Transverse colon (tissue), 4 donors: ENCODE data around the gene PLCL2. TPM values are rescaled to one million over a fixed set of nuclear protein-coding genes. Genes with fewer than 3 reads are reported as not detected.

Experiments used
- DNase-seq: peaks from one replicate; pipeline ENCODE4 v3.0.0-alpha.2; 2019
- H3K27ac ChIP-seq, 4 donors: fragments of 200-600 bp; sonication (generic); 2 replicates each; pipeline ENCODE4 v1.5.1; 2016 to 2018; ENCODE audit warnings: inconsistent platforms in 4 of 4
- H3K27me3 ChIP-seq: fragments of 200-600 bp; sonication (generic); 2 replicates; pipeline ENCODE4 v1.5.1; 2017; ENCODE audit warnings: inconsistent platforms
- H3K36me3 ChIP-seq, 4 donors: fragments of 200-600 bp; sonication (generic); 2 replicates each; pipeline ENCODE4 v1.5.1; 2017 to 2019; ENCODE audit warnings: inconsistent platforms in 4 of 4
- H3K4me1 ChIP-seq, 4 donors: fragments of 200-600 bp; sonication (generic); 2 replicates each; pipeline ENCODE4 v1.5.1; 2017 to 2020; ENCODE audit warnings: inconsistent platforms in 4 of 4
- H3K4me3 ChIP-seq, 4 donors: fragments of 200-600 bp; sonication (generic); 1 replicate in 1 of 4; 2 replicates in 3 of 4; pipeline versions ENCODE4 v1.5.1 to v1.6.1; 2017 to 2019; ENCODE audit warnings: inconsistent platforms in 4 of 4
- H3K9me3 ChIP-seq, 2 donors: fragments of 200-600 bp; sonication (generic); 2 replicates each; pipeline ENCODE4 v1.5.1; 2017 to 2019; ENCODE audit warnings: inconsistent platforms in 2 of 2
- EP300 ChIP-seq: sonication (generic); formaldehyde crosslinking; IDR thresholded peaks from one replicate; pipeline ENCODE4 v1.6.1; 2017; ENCODE audit warnings: antibody characterized with exemption, low read depth
- POLR2A ChIP-seq: fragments of 450-650 bp; IDR thresholded peaks from one replicate; pipeline ENCODE4 v1.6.1; 2016; ENCODE audit warnings: antibody characterized with exemption, mild to moderate bottlenecking, moderate library complexity
- POLR2AphosphoS5 ChIP-seq, 3 donors: sonication (generic); formaldehyde crosslinking; IDR thresholded peaks; one replicate each; pipeline ENCODE4 v1.6.1; 2016; ENCODE audit warnings: antibody characterized with exemption in 3 of 3
- WGBS, 2 donors: methylation state at CpG; one replicate each; pipeline ENCODE4 v1.1.5; 2018; ENCODE audit warnings: low coverage in 1 of 2; 5-methylcytosine and 5-hydroxymethylcytosine counted together
- in situ Hi-C, 4 donors: fragments of 200-750 bp; cut with MboI; loops; one replicate each; pipeline versions ENCODE4 v1.15.0 to v1.15.1; 2017; ENCODE audit warnings: low sequenced_read_pairs in 3 of 4, low pct_ligation_motif_present in 1 of 4, low pct_unique_long_range_greater_than_20kb in 1 of 4
- intact Hi-C: fragments of 100-400 bp; cut with DNase I; formaldehyde crosslinking; loops from one replicate; pipeline ENCODE4 v1.15.1; 2023; ENCODE audit warnings: low total_unique reads
- total RNA-seq, 4 donors: library from RNA; depleted of rRNA; stranded (reverse); fragments of >200 nt; gene quantifications; one replicate each; pipeline ENCODE4 v1.1.0, GENCODE V29; 2016
- TF ChIP-seq, protein P1 (sequence below), 5 experiments: fragments of 200-600 bp in 3 of 5; fragments of 450-650 bp in 2 of 5; sonication (generic) in 3 of 5; IDR thresholded peaks; 1 replicate in 2 of 5; 2 replicates in 3 of 5; pipeline ENCODE4 v1.5.1; 2016 to 2017; ENCODE audit warnings: antibody characterized with exemption in 5 of 5, inconsistent platforms in 3 of 5, mild to moderate bottlenecking in 2 of 5, moderate library complexity in 1 of 5

Gene PLCL2
- total RNA-seq, 4 donors from 2014 or later: 17.2 to 41.4 (median 35.9) TPM

DNA sequence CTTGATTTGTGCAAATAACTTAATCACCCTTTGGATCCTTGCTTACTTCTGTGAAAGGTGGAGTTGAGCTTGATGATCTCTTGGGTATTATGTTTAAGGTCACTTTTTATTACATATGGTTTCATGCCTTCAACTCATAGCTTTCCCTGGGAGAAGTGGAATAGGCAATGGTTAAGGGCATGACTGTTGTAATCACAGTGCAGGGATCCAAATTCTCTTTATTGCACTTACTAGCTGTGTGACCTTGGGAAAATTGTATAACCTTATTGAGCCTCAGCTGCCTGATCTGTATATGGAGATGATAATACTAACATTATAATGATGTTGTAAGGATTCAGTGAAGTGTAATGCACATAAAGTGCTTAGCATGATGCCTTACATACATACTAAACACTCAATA lies 59.1 kb downstream of the PLCL2 start:
- Histone ChIP-seq H3K27me3 (no peaks in the 10 kb centered on the region), H3K4me1 (peaks cover 0 to 23% (median 5%) of the 10 kb centered on the region in 4 donors), H3K9me3 (no peaks in the 10 kb centered on the region), H3K27ac (no peak overlapping the region), H3K4me3 (no peak overlapping the region), H3K36me3 (no peaks in the 10 kb centered on the region)
- intact Hi-C loops (no loop called here), in situ Hi-C loops (no loop called here)
- TF ChIP-seq, protein P1, sequence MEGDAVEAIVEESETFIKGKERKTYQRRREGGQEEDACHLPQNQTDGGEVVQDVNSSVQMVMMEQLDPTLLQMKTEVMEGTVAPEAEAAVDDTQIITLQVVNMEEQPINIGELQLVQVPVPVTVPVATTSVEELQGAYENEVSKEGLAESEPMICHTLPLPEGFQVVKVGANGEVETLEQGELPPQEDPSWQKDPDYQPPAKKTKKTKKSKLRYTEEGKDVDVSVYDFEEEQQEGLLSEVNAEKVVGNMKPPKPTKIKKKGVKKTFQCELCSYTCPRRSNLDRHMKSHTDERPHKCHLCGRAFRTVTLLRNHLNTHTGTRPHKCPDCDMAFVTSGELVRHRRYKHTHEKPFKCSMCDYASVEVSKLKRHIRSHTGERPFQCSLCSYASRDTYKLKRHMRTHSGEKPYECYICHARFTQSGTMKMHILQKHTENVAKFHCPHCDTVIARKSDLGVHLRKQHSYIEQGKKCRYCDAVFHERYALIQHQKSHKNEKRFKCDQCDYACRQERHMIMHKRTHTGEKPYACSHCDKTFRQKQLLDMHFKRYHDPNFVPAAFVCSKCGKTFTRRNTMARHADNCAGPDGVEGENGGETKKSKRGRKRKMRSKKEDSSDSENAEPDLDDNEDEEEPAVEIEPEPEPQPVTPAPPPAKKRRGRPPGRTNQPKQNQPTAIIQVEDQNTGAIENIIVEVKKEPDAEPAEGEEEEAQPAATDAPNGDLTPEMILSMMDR (IDR thresholded peaks at IDR 0.05): no peak
- TF ChIP-seq POLR2A (no peak), POLR2AphosphoS5 (IDR thresholded peaks at IDR 0.05) (no peak)
- DNase-seq: no peak

DNA sequence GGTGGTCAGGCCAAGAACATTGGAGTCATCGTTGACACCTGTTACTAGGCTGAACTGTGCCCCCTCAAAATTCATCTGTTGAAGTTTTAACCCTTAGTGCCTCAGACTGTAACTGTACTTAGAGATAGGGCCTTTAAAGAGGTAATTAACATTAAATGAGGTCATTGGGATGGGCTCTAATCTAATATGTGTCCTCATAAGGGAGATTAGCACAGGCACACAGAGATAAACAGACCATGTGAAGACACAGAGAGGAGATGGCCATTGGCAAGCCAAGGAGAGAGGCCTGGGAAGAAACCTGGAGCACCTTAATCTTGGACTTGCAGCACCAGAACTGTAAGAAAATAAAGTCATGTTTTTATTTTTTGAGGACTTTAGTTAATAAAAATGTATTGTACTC lies 59.6 kb downstream of the PLCL2 start:
- intact Hi-C loops: no loop called here
- in situ Hi-C loops: no loop called here

DNA sequence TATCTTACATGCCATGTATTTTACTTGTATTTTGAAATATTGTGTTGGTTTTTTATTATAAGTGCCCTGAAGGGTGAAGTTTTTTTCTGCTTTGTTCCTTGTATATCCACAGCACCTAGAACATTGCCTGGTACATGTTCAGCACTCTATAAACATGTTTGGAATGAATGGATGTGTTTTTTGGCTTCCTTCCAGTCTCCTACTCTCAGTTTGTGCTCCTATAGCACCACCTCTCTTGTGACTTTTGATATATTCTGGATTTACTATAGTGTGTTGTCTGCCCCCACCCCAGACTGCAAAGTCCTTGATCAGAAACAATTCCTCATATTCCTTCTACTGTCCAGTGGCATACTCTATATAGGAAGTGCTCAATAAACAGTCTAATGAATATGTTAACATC lies 60.6 kb downstream of the PLCL2 start:
- no peaks in the 10 kb centered on the region for H3K9me3 ChIP-seq
- DNase-seq: no peak
- H3K27ac ChIP-seq: no peak overlapping the region
- no peak overlapping the region for H3K4me3 ChIP-seq
- H3K4me1 ChIP-seq: peaks cover 0 to 23% (median 5%) of the 10 kb centered on the region in 4 donors
- H3K27me3 ChIP-seq: no peaks in the 10 kb centered on the region
- in situ Hi-C loops (no loop called here), intact Hi-C loops (no loop called here)
- no peaks in the 10 kb centered on the region for H3K36me3 ChIP-seq
- TF ChIP-seq, protein P1 (IDR thresholded peaks at IDR 0.05): no peak
- TF ChIP-seq EP300 (no peak), POLR2AphosphoS5 (IDR thresholded peaks at IDR 0.05) (no peak), POLR2A (no peak)

More for the DNA sequence above, 59.6 kb downstream of the PLCL2 start:
- Histone ChIP-seq H3K9me3 (no peaks in the 10 kb centered on the region), H3K36me3 (no peaks in the 10 kb centered on the region), H3K27me3 (no peaks in the 10 kb centered on the region), H3K27ac (no peak overlapping the region), H3K4me3 (no peak overlapping the region), H3K4me1 (peaks cover 0 to 23% (median 5%) of the 10 kb centered on the region in 4 donors)
- WGBS, 2 donors: 87% methylated on average over 1 of the region's 1 CpG; no CpG with 5 or more reads in 1 of the 2 donors
- TF ChIP-seq EP300 (no peak), POLR2AphosphoS5 (IDR thresholded peaks at IDR 0.05) (no peak), POLR2A (no peak)
- TF ChIP-seq, protein P1 (IDR thresholded peaks at IDR 0.05): no peak
- DNase-seq: no peak

DNA sequence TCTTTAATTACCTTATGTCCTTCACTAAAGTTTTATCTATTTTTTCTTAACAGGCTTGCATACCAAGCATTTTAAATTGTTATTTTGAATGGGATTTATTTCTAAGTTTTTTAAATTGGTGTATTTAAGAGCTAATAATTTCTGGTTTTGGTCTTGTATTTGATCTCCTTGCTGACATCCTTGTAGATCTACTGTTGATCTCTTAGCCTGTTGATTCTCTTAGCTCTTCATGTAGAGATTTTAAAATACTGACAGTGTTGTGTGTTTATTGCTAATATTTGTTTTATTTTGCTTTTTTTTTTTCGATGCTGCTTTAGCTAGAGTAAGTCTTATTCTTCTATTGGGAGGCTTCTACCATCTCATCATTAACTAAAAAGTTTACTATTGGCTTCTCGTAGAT lies 65.5 kb downstream of the PLCL2 start:
- no peak for DNase-seq
- Histone ChIP-seq H3K27ac (no peak overlapping the region), H3K27me3 (no peaks in the 10 kb centered on the region), H3K4me1 (no peaks in the 10 kb centered on the region), H3K4me3 (no peak overlapping the region), H3K36me3 (no peaks in the 10 kb centered on the region), H3K9me3 (no peaks in the 10 kb centered on the region)
- TF ChIP-seq POLR2A (no peak), EP300 (no peak), POLR2AphosphoS5 (IDR thresholded peaks at IDR 0.05) (no peak)
- TF ChIP-seq, protein P1 (IDR thresholded peaks at IDR 0.05): no peak
- intact Hi-C loops: no loop called here
- in situ Hi-C loops: no loop called here
- WGBS, 2 donors: 94% methylated on average over 2 of the region's 2 CpGs
